ENCODE measurements around the gene RNF138.

DNA sequence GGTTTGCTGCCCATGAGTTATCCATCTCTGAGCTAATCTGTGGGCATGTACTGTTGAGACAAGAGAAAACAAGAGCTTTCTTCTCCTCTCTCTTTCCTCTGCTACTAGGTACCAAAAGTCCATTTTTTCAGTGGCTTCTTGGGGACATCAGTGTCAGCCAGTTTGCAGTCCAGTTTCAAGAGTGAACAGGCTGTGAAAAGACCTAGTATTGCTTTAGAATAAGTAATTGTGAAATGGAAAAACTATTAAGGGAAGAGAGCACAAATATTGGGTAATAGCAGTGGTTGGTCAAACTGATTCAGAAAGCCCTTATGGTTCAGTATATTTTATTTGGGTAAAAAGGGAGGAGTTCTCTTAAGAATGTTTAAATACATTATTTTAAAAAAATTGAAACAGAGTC lies 65.2 kb downstream of the RNF138 start:
- TF ChIP-seq, protein P1, sequence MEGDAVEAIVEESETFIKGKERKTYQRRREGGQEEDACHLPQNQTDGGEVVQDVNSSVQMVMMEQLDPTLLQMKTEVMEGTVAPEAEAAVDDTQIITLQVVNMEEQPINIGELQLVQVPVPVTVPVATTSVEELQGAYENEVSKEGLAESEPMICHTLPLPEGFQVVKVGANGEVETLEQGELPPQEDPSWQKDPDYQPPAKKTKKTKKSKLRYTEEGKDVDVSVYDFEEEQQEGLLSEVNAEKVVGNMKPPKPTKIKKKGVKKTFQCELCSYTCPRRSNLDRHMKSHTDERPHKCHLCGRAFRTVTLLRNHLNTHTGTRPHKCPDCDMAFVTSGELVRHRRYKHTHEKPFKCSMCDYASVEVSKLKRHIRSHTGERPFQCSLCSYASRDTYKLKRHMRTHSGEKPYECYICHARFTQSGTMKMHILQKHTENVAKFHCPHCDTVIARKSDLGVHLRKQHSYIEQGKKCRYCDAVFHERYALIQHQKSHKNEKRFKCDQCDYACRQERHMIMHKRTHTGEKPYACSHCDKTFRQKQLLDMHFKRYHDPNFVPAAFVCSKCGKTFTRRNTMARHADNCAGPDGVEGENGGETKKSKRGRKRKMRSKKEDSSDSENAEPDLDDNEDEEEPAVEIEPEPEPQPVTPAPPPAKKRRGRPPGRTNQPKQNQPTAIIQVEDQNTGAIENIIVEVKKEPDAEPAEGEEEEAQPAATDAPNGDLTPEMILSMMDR (IDR thresholded peaks at IDR 0.05; ENCODE audit: low read depth, low read length) = no peak
- TF ChIP-seq POLR2A (IDR thresholded peaks at IDR 0.05; ENCODE audit: extremely low read depth, insufficient read length) (no peak), MAX (IDR thresholded peaks at IDR 0.05; ENCODE audit: low read depth, low read length) (no peak)

All from NB4 (cell line).